IMR-90 (cell line): ENCODE results near the gene NR5A1. TPM values are rescaled to one million over a fixed set of nuclear protein-coding genes. Genes with fewer than 3 reads are reported as not detected.

ENCODE experiments used
- ATAC-seq: fragments of 200-7000 bp; cut with Tn5 transposase; 2 replicates; pipeline ENCODE4 v1.9.1; 2020; ENCODE audit warnings: low read depth, mild to moderate bottlenecking, moderate library complexity
- BruUV-seq: library from RNA; stranded (reverse); fragments of 400-500 nt; replicated peaks from 2 replicates; lab custom pipeline; 2021; lab: Mats Ljungman, UMichigan
- CTCF ChIA-PET: fragments of 300-600 bp; formaldehyde crosslinking; extraction: SDS; loops from one replicate; lab custom pipeline; 2021; ENCODE audit warnings: antibody characterized with exemption; lab: Yijun Ruan, JAX
- POLR2A ChIA-PET: fragments of 300-600 bp; sonication (Branson Sonifier 250); formaldehyde crosslinking; loops from one replicate; lab custom pipeline; 2022; ENCODE audit warnings: antibody characterized with exemption; ENCODE audit not compliant: unreplicated experiment; lab: Charles Lee
- DNase-seq: peaks from one replicate; pipeline ENCODE4 v3.0.0; 2013
- H2AFZ ChIP-seq: replicated peaks from 2 replicates; pipeline ENCODE3; 2013; ENCODE audit warnings: low read length, mild to moderate bottlenecking; ENCODE audit not compliant: poor library complexity
- H2AK5ac ChIP-seq: 2 replicates; pipeline ENCODE4 v1.6.1; 2013; ENCODE audit warnings: low read depth, low read length, inconsistent platforms
- H2AK9ac ChIP-seq: replicated peaks from 2 replicates; pipeline ENCODE3; 2013; ENCODE audit warnings: mild to moderate bottlenecking, low read depth, low read length, moderate library complexity; ENCODE audit not compliant: poor library complexity
- H2BK120ac ChIP-seq: 2 replicates; pipeline ENCODE4 v1.6.1; 2013; ENCODE audit warnings: low read depth, low read length, inconsistent platforms
- H2BK15ac ChIP-seq: 3 replicates; pipeline ENCODE4 v1.6.1; 2013; ENCODE audit warnings: low read depth, low read length, inconsistent platforms
- H2BK20ac ChIP-seq: 2 replicates; pipeline ENCODE4 v1.6.1; 2013; ENCODE audit warnings: low read depth, mild to moderate bottlenecking, inconsistent platforms, low read length, moderate library complexity
- H2BK5ac ChIP-seq: 2 replicates; pipeline ENCODE4 v1.6.1; 2013; ENCODE audit warnings: mild to moderate bottlenecking, low read depth, low read length, inconsistent platforms; ENCODE audit not compliant: poor library complexity, severe bottlenecking
- H3K14ac ChIP-seq: replicated peaks from 2 replicates; pipeline ENCODE4 v1.6.1; 2013; ENCODE audit warnings: low read depth, low read length, inconsistent platforms
- H3K18ac ChIP-seq: 2 replicates; pipeline ENCODE4 v1.6.1; 2013; ENCODE audit warnings: low read depth, low read length, control low read depth
- H3K23ac ChIP-seq: 2 replicates; pipeline ENCODE4 v1.6.1; 2013; ENCODE audit warnings: low read depth, low read length, inconsistent platforms
- H3K27ac ChIP-seq: 2 replicates; pipeline ENCODE4 v1.5.1; 2013; ENCODE audit warnings: mild to moderate bottlenecking, control low read depth, low read length; ENCODE audit not compliant: insufficient read depth
- H3K27me3 ChIP-seq: 2 replicates; pipeline ENCODE4 v1.6.1; 2013; ENCODE audit warnings: low read length; ENCODE audit not compliant: control insufficient read depth, insufficient read depth
- H3K36me3 ChIP-seq: 2 replicates; pipeline ENCODE4 v1.6.1; 2013; ENCODE audit warnings: low read length, mixed read lengths; ENCODE audit not compliant: control insufficient read depth, insufficient read depth
- H3K4ac ChIP-seq: 2 replicates; pipeline ENCODE4 v1.6.1; 2013; ENCODE audit warnings: low read depth, low read length, inconsistent platforms
- H3K4me1 ChIP-seq: 2 replicates; pipeline ENCODE4 v1.6.1; 2013; ENCODE audit warnings: low read length, mixed read lengths; ENCODE audit not compliant: control insufficient read depth, insufficient read depth
- H3K4me2 ChIP-seq: 2 replicates; pipeline ENCODE4 v1.6.1; 2013; ENCODE audit warnings: low read depth, mild to moderate bottlenecking, control low read depth, low read length, moderate library complexity
- H3K4me3 ChIP-seq: 2 replicates; pipeline ENCODE4 v1.5.1; 2013; ENCODE audit warnings: low read depth, mild to moderate bottlenecking, control low read depth, low read length, moderate library complexity; ENCODE audit not compliant: insufficient read depth
- H3K56ac ChIP-seq: 2 replicates; pipeline ENCODE4 v1.6.1; 2013; ENCODE audit warnings: low read length, inconsistent platforms; ENCODE audit not compliant: insufficient read depth; ENCODE audit errors: extremely low read depth
- H3K79me1 ChIP-seq, 2 experiments: 2 replicates each; pipeline ENCODE4 v1.6.1; 2013; ENCODE audit warnings: low read length in 2 of 2, inconsistent platforms in 1 of 2, low read depth in 1 of 2
- H3K9ac ChIP-seq: 2 replicates; pipeline ENCODE4 v1.6.1; 2013; ENCODE audit warnings: low read depth, low read length, control low read depth
- H3K9me1 ChIP-seq: 2 replicates; pipeline ENCODE4 v1.6.1; 2013; ENCODE audit warnings: low read length, inconsistent platforms; ENCODE audit not compliant: insufficient read depth
- H3K9me3 ChIP-seq: 2 replicates; pipeline ENCODE4 v1.6.1; 2013; ENCODE audit warnings: low read length; ENCODE audit not compliant: control insufficient read depth, insufficient read depth
- H4K20me1 ChIP-seq: 2 replicates; pipeline ENCODE4 v1.6.1; 2013; ENCODE audit warnings: low read length, inconsistent platforms; ENCODE audit not compliant: insufficient read depth
- H4K5ac ChIP-seq: 2 replicates; pipeline ENCODE4 v1.6.1; 2013; ENCODE audit warnings: mild to moderate bottlenecking, low read depth, low read length, control low read depth
- H4K8ac ChIP-seq, 2 experiments: 2 replicates each; pipeline ENCODE4 v1.6.1; 2013; ENCODE audit warnings: low read depth in 2 of 2, low read length in 2 of 2, control low read depth in 1 of 2, inconsistent platforms in 1 of 2
- H4K91ac ChIP-seq: 2 replicates; pipeline ENCODE4 v1.6.1; 2013; ENCODE audit warnings: low read depth, low read length, inconsistent platforms; ENCODE audit not compliant: insufficient read depth
- BHLHE40 ChIP-seq: fragments of 150-350 bp; IDR thresholded peaks from 2 replicates; pipeline ENCODE4 v1.6.1; 2016; ENCODE audit warnings: mild to moderate bottlenecking, low read depth, low read length
- CEBPB ChIP-seq: IDR thresholded peaks from 2 replicates; pipeline ENCODE4 v1.6.1; 2012; ENCODE audit warnings: low read depth, low read length, improper control_type of control experiment
- CHD1 ChIP-seq: IDR thresholded peaks from 2 replicates; pipeline ENCODE4 v1.6.1; 2012; ENCODE audit warnings: low read depth, low read length, improper control_type of control experiment
- ELK1 ChIP-seq: fragments of 150-350 bp; IDR thresholded peaks from 2 replicates; pipeline ENCODE4 v1.6.1; 2016; ENCODE audit warnings: low read depth, mild to moderate bottlenecking, low read length, moderate library complexity, borderline replicate concordance
- FOS ChIP-seq: fragments of 150-350 bp; IDR thresholded peaks from 2 replicates; pipeline ENCODE4 v1.6.1; 2016; ENCODE audit warnings: low read depth, low read length
- MAFK ChIP-seq: IDR thresholded peaks from 2 replicates; pipeline ENCODE4 v1.6.1; 2012; ENCODE audit warnings: low read depth, low read length, improper control_type of control experiment
- MAZ ChIP-seq: IDR thresholded peaks from 2 replicates; pipeline ENCODE4 v1.6.1; 2012; ENCODE audit warnings: low read depth, mild to moderate bottlenecking, low read length, improper control_type of control experiment, moderate library complexity, borderline replicate concordance
- MXI1 ChIP-seq: IDR thresholded peaks from 2 replicates; pipeline ENCODE4 v1.6.1; 2012; ENCODE audit warnings: low read depth, mild to moderate bottlenecking, low read length, moderate library complexity, borderline replicate concordance
- NFE2L2 ChIP-seq: fragments of 150-350 bp; IDR thresholded peaks from 2 replicates; pipeline ENCODE4 v1.6.1; 2016; ENCODE audit warnings: low read depth, mild to moderate bottlenecking, low read length
- POLR2A ChIP-seq: IDR thresholded peaks from 2 replicates; pipeline ENCODE4 v1.6.1; 2012; ENCODE audit warnings: mild to moderate bottlenecking, low read depth, low read length
- RAD21 ChIP-seq: IDR thresholded peaks from 2 replicates; pipeline ENCODE4 v1.6.1; 2012; ENCODE audit warnings: low read length, improper control_type of control experiment
- RCOR1 ChIP-seq: IDR thresholded peaks from 2 replicates; pipeline ENCODE4 v1.6.1; 2012; ENCODE audit warnings: mild to moderate bottlenecking, low read length, improper control_type of control experiment; ENCODE audit not compliant: insufficient replicate concordance
- RFX5 ChIP-seq: IDR thresholded peaks from 2 replicates; pipeline ENCODE4 v1.8.0; 2012; ENCODE audit warnings: low read depth, mild to moderate bottlenecking, low read length, moderate library complexity
- SMC3 ChIP-seq: fragments of 150-350 bp; IDR thresholded peaks from 2 replicates; pipeline ENCODE4 v1.6.1; 2016; ENCODE audit warnings: low read depth, mild to moderate bottlenecking, antibody characterized with exemption, low read length, moderate library complexity
- dilution Hi-C: fragments of 300-500 bp; cut with HindIII; formaldehyde crosslinking; loops from one replicate; pipeline ENCODE4 v1.14.3; 2018; ENCODE audit warnings: low sequenced_read_pairs; ENCODE audit not compliant: unreplicated experiment
- in situ Hi-C: fragments of 300-500 bp; cut with MboI; formaldehyde crosslinking; loops from 3 replicates; pipeline ENCODE4 v1.14.3; 2019; ENCODE audit warnings: low sequenced_read_pairs, inconsistent platforms, mixed read lengths
- intact Hi-C: fragments of 100-400 bp; cut with micrococcal nuclease; formaldehyde crosslinking; loops from 2 replicates; pipeline ENCODE4 v1.10.0; 2022
- polyA plus RNA-seq, 3 experiments: library from polyadenylated mRNA; depleted of rRNA; stranded (reverse); fragments of >200 nt; gene quantifications; 2 replicates each; pipeline ENCODE4 v1.2.3, GENCODE V29; 2012; ENCODE audit warnings: low replicate concordance in 1 of 3
- total RNA-seq: library from RNA; depleted of rRNA; stranded (reverse); fragments of >200 nt; gene quantifications from 2 replicates; pipeline ENCODE4 v1.2.3, GENCODE V29; 2012
- TF ChIP-seq, protein P1 (sequence below): fragments of 150-350 bp; IDR thresholded peaks from 2 replicates; pipeline ENCODE4 v1.6.1; 2017; ENCODE audit warnings: mild to moderate bottlenecking, antibody characterized with exemption, low read length, low read depth
- TF ChIP-seq, protein P2 (sequence below): conservative IDR thresholded peaks from 2 replicates; pipeline ENCODE4 v1.5.1; 2012; ENCODE audit warnings: mild to moderate bottlenecking, low read depth, low read length, improper control_type of control experiment

The NR5A1 gene
- total and polyA plus RNA-seq, 2 of the 4 experiments (the other 2 are of a cell fraction) = not detected

DNA sequence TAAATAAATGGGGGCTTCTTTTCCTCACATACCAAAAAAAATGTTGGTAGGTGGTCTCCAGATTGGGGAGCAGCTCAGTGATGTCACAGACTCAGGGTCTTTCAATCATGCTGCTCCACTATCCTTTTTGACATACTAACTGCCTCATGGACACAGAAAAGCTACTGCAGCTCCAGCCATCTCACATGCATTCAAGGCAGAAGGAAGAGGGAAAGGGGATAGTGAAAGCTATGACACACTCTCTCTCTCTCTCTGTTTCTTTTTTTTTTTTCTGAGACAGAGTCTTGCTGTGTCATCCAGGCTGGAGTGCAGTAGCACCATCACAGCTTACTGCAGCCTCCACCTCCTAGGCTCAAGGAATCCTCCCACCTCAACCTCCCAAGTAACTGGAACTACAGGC is 64.8 kb downstream of the NR5A1 start:
- dilution Hi-C loops (no loop called here), intact Hi-C loops (no loop called here), in situ Hi-C loops (no loop called here)
- no peak overlapping the region for H3K23ac ChIP-seq
- no peak overlapping the region for H4K8ac ChIP-seq
- peaks cover 28% of the 10 kb centered on the region for H3K27me3 ChIP-seq
- no peak overlapping the region for H3K9ac ChIP-seq
- ChIA-PET POLR2A (no interaction called here), CTCF (no interaction called here)
- no peak for DNase-seq
- no peak overlapping the region for H2BK15ac ChIP-seq
- no peaks in the 10 kb centered on the region for H3K79me1 ChIP-seq
- H3K9me1 ChIP-seq = no peaks in the 10 kb centered on the region
- no peak overlapping the region for H3K4me2 ChIP-seq
- H4K20me1 ChIP-seq = no peaks in the 10 kb centered on the region
- H2AK9ac ChIP-seq = no peak overlapping the region
- H2AK5ac ChIP-seq = no peak overlapping the region
- no peak overlapping the region for H3K14ac ChIP-seq
- no peak overlapping the region for H2AFZ ChIP-seq
- no peak overlapping the region for H4K5ac ChIP-seq
- H3K4me3 ChIP-seq = no peak overlapping the region
- no peak for TF ChIP-seq ELK1
- TF ChIP-seq, protein P1, sequence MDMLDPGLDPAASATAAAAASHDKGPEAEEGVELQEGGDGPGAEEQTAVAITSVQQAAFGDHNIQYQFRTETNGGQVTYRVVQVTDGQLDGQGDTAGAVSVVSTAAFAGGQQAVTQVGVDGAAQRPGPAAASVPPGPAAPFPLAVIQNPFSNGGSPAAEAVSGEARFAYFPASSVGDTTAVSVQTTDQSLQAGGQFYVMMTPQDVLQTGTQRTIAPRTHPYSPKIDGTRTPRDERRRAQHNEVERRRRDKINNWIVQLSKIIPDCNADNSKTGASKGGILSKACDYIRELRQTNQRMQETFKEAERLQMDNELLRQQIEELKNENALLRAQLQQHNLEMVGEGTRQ = no peak
- TF ChIP-seq CEBPB = no peak
- no peak for TF ChIP-seq RFX5
- TF ChIP-seq SMC3 = no peak
- TF ChIP-seq MAFK = no peak
- TF ChIP-seq MXI1 = no peak
- no peak for TF ChIP-seq BHLHE40
- TF ChIP-seq POLR2A = no peak
- TF ChIP-seq, protein P2, sequence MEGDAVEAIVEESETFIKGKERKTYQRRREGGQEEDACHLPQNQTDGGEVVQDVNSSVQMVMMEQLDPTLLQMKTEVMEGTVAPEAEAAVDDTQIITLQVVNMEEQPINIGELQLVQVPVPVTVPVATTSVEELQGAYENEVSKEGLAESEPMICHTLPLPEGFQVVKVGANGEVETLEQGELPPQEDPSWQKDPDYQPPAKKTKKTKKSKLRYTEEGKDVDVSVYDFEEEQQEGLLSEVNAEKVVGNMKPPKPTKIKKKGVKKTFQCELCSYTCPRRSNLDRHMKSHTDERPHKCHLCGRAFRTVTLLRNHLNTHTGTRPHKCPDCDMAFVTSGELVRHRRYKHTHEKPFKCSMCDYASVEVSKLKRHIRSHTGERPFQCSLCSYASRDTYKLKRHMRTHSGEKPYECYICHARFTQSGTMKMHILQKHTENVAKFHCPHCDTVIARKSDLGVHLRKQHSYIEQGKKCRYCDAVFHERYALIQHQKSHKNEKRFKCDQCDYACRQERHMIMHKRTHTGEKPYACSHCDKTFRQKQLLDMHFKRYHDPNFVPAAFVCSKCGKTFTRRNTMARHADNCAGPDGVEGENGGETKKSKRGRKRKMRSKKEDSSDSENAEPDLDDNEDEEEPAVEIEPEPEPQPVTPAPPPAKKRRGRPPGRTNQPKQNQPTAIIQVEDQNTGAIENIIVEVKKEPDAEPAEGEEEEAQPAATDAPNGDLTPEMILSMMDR = no peak
- no peak for TF ChIP-seq CHD1
- no peak for TF ChIP-seq MAZ
- TF ChIP-seq NFE2L2 = no peak
- TF ChIP-seq RAD21 = no peak
- no peak for TF ChIP-seq RCOR1
- no peak for TF ChIP-seq FOS
- no TSS peak for BruUV-seq
- no peak overlapping the region for H3K27ac ChIP-seq
- no peaks in the 10 kb centered on the region for H3K36me3 ChIP-seq
- no peak for ATAC-seq
- H2BK20ac ChIP-seq = no peak overlapping the region
- H2BK120ac ChIP-seq = no peak overlapping the region
- H3K56ac ChIP-seq = no peak overlapping the region
- no peak overlapping the region for H2BK5ac ChIP-seq
- peaks cover 13% of the 10 kb centered on the region for H3K9me3 ChIP-seq
- H4K91ac ChIP-seq = no peak overlapping the region
- no peaks in the 10 kb centered on the region for H3K4me1 ChIP-seq
- H3K4ac ChIP-seq = no peak overlapping the region
- H3K18ac ChIP-seq = no peak overlapping the region
